ENCODE data around the gene COL4A1.

DNA sequence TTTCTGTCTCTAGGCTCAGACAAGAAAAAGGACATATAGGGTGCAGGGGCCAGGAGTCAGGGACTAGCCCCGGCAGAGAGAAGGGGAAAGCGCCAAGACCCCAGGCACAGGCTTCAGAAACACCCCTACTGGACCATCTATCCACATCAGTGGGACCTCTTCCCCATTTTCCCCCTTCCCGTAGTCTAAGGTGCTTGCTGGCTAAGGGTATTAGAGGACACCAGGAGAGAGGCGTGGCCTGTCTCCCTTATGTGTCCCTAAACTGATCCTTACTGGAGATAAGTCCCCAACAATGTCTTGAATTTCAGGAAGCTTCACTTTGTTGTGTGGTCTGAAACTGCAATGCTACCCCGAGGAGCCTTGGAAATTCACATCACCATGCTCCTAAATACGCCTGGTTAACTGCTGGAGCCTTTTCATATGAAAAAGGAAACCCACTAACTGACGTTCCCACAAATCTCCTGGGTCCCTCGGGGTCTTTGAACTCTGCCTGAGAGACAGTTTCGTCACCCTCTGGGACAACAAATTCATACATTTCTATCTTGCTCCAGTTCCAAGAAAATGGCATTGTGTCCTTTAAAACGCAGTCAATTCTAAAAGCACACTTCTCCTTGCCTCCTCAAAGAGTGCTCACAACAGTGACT is 197.7 kb downstream of the COL4A1 start:
- TF ChIP-seq, protein P1, sequence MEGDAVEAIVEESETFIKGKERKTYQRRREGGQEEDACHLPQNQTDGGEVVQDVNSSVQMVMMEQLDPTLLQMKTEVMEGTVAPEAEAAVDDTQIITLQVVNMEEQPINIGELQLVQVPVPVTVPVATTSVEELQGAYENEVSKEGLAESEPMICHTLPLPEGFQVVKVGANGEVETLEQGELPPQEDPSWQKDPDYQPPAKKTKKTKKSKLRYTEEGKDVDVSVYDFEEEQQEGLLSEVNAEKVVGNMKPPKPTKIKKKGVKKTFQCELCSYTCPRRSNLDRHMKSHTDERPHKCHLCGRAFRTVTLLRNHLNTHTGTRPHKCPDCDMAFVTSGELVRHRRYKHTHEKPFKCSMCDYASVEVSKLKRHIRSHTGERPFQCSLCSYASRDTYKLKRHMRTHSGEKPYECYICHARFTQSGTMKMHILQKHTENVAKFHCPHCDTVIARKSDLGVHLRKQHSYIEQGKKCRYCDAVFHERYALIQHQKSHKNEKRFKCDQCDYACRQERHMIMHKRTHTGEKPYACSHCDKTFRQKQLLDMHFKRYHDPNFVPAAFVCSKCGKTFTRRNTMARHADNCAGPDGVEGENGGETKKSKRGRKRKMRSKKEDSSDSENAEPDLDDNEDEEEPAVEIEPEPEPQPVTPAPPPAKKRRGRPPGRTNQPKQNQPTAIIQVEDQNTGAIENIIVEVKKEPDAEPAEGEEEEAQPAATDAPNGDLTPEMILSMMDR (IDR thresholded peaks at IDR 0.05; ENCODE audit: low read length) = no peak
- TF ChIP-seq EZH2 (IDR thresholded peaks at IDR 0.05; ENCODE audit: borderline replicate concordance, low read length) = no peak

Data from OCI-LY1 (cell line).